Panc1 (cell line): ENCODE data around the gene MAST4. TPM values are rescaled to one million over a fixed set of nuclear protein-coding genes. Genes with fewer than 3 reads are reported as not detected.

Source experiments
- ATAC-seq: fragments of 200-7000 bp; cut with Tn5 transposase; 2 replicates; pipeline ENCODE4 v1.9.1; 2020; ENCODE audit warnings: mild to moderate bottlenecking, moderate library complexity
- BruUV-seq: library from RNA; stranded (reverse); fragments of 400-500 nt; replicated peaks from 2 replicates; lab custom pipeline; 2021; lab: Mats Ljungman, UMichigan
- CTCF ChIA-PET: fragments of 300-600 bp; sonication (Branson Sonifier 250); formaldehyde crosslinking; loops from one replicate; lab custom pipeline; 2022; ENCODE audit warnings: antibody characterized with exemption; lab: Charles Lee
- POLR2A ChIA-PET: fragments of 300-600 bp; sonication (Branson Sonifier 250); formaldehyde crosslinking; loops from one replicate; lab custom pipeline; 2022; ENCODE audit warnings: antibody characterized with exemption; lab: Charles Lee
- DNase-seq: peaks from one replicate; pipeline ENCODE4 v3.0.0-alpha.2; 2010; ENCODE audit warnings: low read depth, low spot score
- H3K27ac ChIP-seq: 2 replicates; pipeline ENCODE4 v1.5.1; 2011; ENCODE audit warnings: mild to moderate bottlenecking, low read length, inconsistent platforms
- H3K27me3 ChIP-seq: fragments of 200-500 bp; sonication (Bioruptor generic); 2 replicates; pipeline ENCODE4 v1.6.0; 2014; ENCODE audit warnings: low read length, inconsistent platforms; ENCODE audit not compliant: control insufficient read depth, insufficient read depth
- H3K36me3 ChIP-seq: fragments of 200-500 bp; sonication (Bioruptor generic); 2 replicates; pipeline ENCODE4 v1.5.1; 2014; ENCODE audit warnings: inconsistent platforms, mild to moderate bottlenecking, low read length, moderate library complexity; ENCODE audit not compliant: control insufficient read depth, insufficient read depth
- H3K4me1 ChIP-seq: 2 replicates; pipeline ENCODE4 v1.5.1; 2011; ENCODE audit warnings: inconsistent platforms, mild to moderate bottlenecking, low read length, moderate library complexity; ENCODE audit not compliant: control insufficient read depth, insufficient read depth
- H3K4me3 ChIP-seq, 2 experiments: 2 replicates each; pipeline ENCODE4 v1.5.1; 2011 to 2012; ENCODE audit warnings: low read depth in 2 of 2, low read length in 2 of 2, mild to moderate bottlenecking in 2 of 2, inconsistent platforms in 1 of 2, moderate library complexity in 1 of 2
- H3K9me3 ChIP-seq: fragments of 200-500 bp; sonication (Bioruptor generic); 2 replicates; pipeline ENCODE4 v1.5.1; 2014; ENCODE audit warnings: low read depth, mild to moderate bottlenecking, inconsistent platforms, low read length, moderate library complexity; ENCODE audit not compliant: control insufficient read depth, insufficient read depth
- CTCF ChIP-seq: fragments of 450-650 bp; IDR thresholded peaks from 2 replicates; pipeline ENCODE4 v1.5.1; 2017; ENCODE audit warnings: mild to moderate bottlenecking
- POLR2AphosphoS5 ChIP-seq: IDR thresholded peaks from 2 replicates; pipeline ENCODE4 v1.6.1; 2012; ENCODE audit warnings: mild to moderate bottlenecking, low read depth, low read length, moderate library complexity
- SIN3A ChIP-seq: IDR thresholded peaks from 2 replicates; pipeline ENCODE4 v1.6.1; 2012; ENCODE audit warnings: low read depth, mild to moderate bottlenecking, low read length, moderate library complexity, borderline replicate concordance; ENCODE audit not compliant: insufficient read depth
- TCF7L2 ChIP-seq: IDR thresholded peaks from 2 replicates; pipeline ENCODE4 v1.6.1; 2011; ENCODE audit warnings: mild to moderate bottlenecking, low read depth, low read length, inconsistent platforms
- in situ Hi-C: cut with HindIII; loops from 2 replicates; pipeline ENCODE4 v1.10.0; 2016; ENCODE audit warnings: low sequenced_read_pairs, low pct_unique_long_range_greater_than_20kb
- intact Hi-C: fragments of 100-400 bp; cut with micrococcal nuclease; formaldehyde crosslinking; loops from one replicate; pipeline ENCODE4 v1.10.0; 2022; ENCODE audit not compliant: unreplicated experiment
- total RNA-seq: library from RNA; stranded (reverse); gene quantifications from one replicate; pipeline ENCODE4 v1.2.1, GENCODE V29; 2021; ENCODE audit not compliant: unreplicated experiment
- TF ChIP-seq, protein P1 (sequence below), 2 experiments: IDR thresholded peaks; 2 replicates each; pipeline ENCODE4 v1.6.1; 2011 to 2012; ENCODE audit warnings: low read depth in 2 of 2, control low read depth in 1 of 2, low read length in 1 of 2, mild to moderate bottlenecking in 1 of 2, moderate library complexity in 1 of 2; ENCODE audit not compliant: insufficient read depth in 1 of 2

Gene MAST4
- total RNA-seq, 1 experiment from 2014 or later, result 1.8 TPM

- DNase-seq, result no peak
- in situ Hi-C loops (no loop called here), intact Hi-C loops (no loop called here)
- Histone ChIP-seq H3K36me3 (no peaks in the 10 kb centered on the region), H3K9me3 (no peaks in the 10 kb centered on the region), H3K4me3 (no peak overlapping the region), H3K4me1 (no peaks in the 10 kb centered on the region), H3K27ac (no peak overlapping the region), H3K27me3 (no peaks in the 10 kb centered on the region)
- POLR2A ChIA-PET, result no interaction called here
- no TSS peak for BruUV-seq
- TF ChIP-seq CTCF, result no peak
- no peak for TF ChIP-seq SIN3A
- TF ChIP-seq TCF7L2, result no peak
- no peak for TF ChIP-seq POLR2AphosphoS5
- TF ChIP-seq, protein P1, sequence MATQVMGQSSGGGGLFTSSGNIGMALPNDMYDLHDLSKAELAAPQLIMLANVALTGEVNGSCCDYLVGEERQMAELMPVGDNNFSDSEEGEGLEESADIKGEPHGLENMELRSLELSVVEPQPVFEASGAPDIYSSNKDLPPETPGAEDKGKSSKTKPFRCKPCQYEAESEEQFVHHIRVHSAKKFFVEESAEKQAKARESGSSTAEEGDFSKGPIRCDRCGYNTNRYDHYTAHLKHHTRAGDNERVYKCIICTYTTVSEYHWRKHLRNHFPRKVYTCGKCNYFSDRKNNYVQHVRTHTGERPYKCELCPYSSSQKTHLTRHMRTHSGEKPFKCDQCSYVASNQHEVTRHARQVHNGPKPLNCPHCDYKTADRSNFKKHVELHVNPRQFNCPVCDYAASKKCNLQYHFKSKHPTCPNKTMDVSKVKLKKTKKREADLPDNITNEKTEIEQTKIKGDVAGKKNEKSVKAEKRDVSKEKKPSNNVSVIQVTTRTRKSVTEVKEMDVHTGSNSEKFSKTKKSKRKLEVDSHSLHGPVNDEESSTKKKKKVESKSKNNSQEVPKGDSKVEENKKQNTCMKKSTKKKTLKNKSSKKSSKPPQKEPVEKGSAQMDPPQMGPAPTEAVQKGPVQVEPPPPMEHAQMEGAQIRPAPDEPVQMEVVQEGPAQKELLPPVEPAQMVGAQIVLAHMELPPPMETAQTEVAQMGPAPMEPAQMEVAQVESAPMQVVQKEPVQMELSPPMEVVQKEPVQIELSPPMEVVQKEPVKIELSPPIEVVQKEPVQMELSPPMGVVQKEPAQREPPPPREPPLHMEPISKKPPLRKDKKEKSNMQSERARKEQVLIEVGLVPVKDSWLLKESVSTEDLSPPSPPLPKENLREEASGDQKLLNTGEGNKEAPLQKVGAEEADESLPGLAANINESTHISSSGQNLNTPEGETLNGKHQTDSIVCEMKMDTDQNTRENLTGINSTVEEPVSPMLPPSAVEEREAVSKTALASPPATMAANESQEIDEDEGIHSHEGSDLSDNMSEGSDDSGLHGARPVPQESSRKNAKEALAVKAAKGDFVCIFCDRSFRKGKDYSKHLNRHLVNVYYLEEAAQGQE (IDR thresholded peaks at IDR 0.05; ENCODE audit: insufficient read depth in 1 of 2, low read depth in 2 of 2, low read length in 1 of 2), result no peak
- CTCF ChIA-PET, result no interaction called here
- no peak for ATAC-seq
Measured at GRCh38 chr5:66840511-66841013, 244.4 kb downstream of the MAST4 start.

DNA sequence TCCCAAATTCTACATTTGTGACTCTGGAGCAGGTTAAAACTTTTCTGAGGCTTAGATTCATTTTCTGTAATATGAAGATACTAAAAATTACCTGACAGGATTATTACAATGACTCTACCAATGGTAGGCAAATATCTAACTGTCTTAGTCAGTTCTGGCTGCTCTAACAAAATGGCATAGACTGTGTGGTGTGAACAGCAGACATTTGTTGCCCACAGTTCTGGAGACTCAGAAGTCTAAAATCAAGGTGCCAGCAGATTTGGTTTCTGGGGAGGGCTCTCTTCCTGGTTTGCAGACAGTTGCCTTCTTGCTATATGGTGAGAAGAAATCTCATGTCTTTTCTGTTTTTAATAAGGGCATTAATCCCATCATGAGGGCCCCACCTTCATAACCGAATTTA is 245.1 kb downstream of the MAST4 start:
- ATAC-seq (no peak), DNase-seq (no peak)
- H3K9me3 ChIP-seq, result no peaks in the 10 kb centered on the region
- intact Hi-C loops (no loop called here), in situ Hi-C loops (no loop called here)
- no peak overlapping the region for H3K4me3 ChIP-seq
- H3K27ac ChIP-seq, result no peak overlapping the region
- no TSS peak for BruUV-seq
- no peaks in the 10 kb centered on the region for H3K36me3 ChIP-seq
- no peaks in the 10 kb centered on the region for H3K27me3 ChIP-seq
- ChIA-PET POLR2A (no interaction called here), CTCF (no interaction called here)
- no peaks in the 10 kb centered on the region for H3K4me1 ChIP-seq
- TF ChIP-seq, protein P1 (IDR thresholded peaks at IDR 0.05; ENCODE audit: insufficient read depth in 1 of 2, low read depth in 2 of 2, low read length in 1 of 2), result no peak
